ENCODE measurements around the gene SH3GL1. TPM values are rescaled to one million over a fixed set of nuclear protein-coding genes. Genes with fewer than 3 reads are reported as not detected.

The SH3GL1 gene
- total and polyA plus RNA-seq, 9 of the 15 experiments (the other 6 are each of a cell fraction or from before 2014, with no cell fraction given), result 1.7 to 75.3 (median 25.7) TPM

- TF ChIP-seq NR3C1 (CRISPR knock-in tag; IDR thresholded peaks at IDR 0.05) (peak; percentile 38; the same call in 1 of the 2 replicates), ZNF584 (CRISPR knock-in tag; IDR thresholded peaks at IDR 0.05; ENCODE audit: low read depth) (peak; percentile 66; the same call in 1 of the 2 replicates), ZBTB26 (CRISPR knock-in tag; IDR thresholded peaks at IDR 0.05) (0 out of 2 replicates have a peak, but pooled peaks have one; percentile 68), SAFB2 (IDR thresholded peaks at IDR 0.05; ENCODE audit: borderline replicate concordance, low read depth, low read length, severe bottlenecking) (no peak), CBFB (CRISPR knock-in tag; IDR thresholded peaks at IDR 0.05) (peak; percentile 78; the same call in 1 of the 2 replicates), TAF1 (IDR thresholded peaks at IDR 0.05; ENCODE audit: control insufficient read depth, extremely low read depth, insufficient read depth, low read length, severe bottlenecking) (peak; percentile 54), POLR2G (IDR thresholded peaks at IDR 0.05; ENCODE audit: low read depth, low read length) (peak; percentile 90), ZNF586 (CRISPR knock-in tag; conservative IDR thresholded peaks at IDR 0.05) (peak; percentile 18; the same call in 1 of the 2 replicates)
- TF ChIP-seq, protein P1, sequence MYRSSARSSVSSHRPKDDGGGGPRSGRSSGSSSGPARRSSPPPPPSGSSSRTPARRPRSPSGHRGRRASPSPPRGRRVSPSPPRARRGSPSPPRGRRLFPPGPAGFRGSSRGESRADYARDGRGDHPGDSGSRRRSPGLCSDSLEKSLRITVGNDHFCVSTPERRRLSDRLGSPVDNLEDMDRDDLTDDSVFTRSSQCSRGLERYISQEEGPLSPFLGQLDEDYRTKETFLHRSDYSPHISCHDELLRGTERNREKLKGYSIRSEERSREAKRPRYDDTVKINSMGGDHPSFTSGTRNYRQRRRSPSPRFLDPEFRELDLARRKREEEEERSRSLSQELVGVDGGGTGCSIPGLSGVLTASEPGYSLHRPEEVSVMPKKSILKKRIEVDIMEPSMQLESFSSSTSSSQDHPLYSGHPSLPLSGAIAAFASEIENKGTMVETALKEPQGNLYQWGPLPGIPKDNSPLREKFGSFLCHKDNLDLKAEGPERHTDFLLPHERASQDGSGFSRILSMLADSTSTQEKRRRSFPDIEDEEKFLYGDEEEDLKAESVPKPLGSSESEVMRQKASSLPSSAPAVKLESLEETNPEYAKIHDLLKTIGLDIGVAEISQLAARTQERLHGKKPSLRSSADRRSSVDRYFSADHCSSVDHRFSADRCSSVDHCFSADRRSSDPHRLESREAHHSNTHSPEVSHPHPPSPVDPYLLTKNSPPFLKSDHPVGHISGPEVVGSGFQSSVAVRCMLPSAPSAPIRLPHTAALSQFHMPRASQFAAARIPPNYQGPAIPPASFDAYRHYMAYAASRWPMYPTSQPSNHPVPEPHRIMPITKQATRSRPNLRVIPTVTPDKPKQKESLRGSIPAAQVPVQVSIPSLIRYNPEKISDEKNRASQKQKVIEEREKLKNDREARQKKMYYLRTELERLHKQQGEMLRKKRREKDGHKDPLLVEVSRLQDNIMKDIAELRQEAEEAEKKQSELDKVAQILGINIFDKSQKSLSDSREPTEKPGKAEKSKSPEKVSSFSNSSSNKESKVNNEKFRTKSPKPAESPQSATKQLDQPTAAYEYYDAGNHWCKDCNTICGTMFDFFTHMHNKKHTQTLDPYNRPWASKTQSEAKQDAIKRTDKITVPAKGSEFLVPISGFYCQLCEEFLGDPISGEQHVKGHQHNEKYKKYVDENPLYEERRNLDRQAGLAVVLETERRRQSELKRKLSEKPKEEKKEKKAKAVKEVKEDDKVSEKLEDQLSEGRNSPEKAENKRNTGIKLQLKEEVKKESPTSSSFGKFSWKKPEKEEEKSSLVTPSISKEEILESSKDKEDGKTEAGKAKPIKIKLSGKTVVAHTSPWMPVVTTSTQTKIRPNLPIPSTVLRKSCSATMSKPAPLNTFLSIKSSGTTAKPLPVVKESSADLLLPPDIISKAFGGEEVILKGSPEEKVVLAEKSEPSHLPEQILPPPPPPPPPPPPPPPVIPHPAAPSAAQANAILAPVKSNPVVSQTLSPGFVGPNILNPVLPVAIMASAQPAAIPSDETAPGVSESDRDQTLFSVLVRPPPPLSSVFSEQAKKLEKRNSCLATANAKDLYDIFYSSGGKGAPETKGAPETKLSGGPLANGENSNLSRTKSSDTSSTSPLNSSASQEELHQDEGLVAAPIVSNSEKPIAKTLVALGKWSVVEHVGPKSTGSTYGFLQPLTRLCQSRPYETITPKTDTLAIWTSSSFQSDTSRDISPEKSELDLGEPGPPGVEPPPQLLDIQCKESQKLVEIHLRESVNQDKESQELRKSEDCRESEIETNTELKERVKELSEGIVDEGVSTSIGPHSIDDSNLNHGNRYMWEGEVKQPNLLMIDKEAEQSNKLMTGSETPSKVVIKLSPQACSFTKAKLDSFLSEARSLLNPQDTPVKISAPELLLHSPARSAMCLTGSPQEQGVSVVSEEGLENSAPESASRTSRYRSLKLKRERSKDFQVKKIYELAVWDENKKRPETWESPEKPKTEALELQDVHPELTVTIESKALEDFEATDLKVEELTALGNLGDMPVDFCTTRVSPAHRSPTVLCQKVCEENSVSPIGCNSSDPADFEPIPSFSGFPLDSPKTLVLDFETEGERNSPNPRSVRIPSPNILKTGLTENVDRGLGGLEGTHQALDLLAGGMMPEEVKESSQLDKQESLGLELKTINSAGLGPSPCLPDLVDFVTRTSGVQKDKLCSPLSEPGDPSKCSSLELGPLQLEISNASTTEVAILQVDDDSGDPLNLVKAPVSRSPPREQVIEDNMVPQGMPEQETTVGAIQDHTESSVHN (IDR thresholded peaks at IDR 0.05; ENCODE audit: borderline replicate concordance in 1 of 2, low read depth in 1 of 2), result peak in 1 of 2 experiments; percentile 92; a peak in 2 of 4 replicates
- TF ChIP-seq, protein P2, sequence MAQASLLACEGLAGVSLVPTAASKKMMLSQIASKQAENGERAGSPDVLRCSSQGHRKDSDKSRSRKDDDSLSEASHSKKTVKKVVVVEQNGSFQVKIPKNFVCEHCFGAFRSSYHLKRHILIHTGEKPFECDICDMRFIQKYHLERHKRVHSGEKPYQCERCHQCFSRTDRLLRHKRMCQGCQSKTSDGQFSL (CRISPR knock-in tag; IDR thresholded peaks at IDR 0.05), result peak; percentile 97
- TF ChIP-seq, protein P2 (tag; IDR thresholded peaks at IDR 0.05), result peak; percentile 78 to 90
- TF ChIP-seq, protein P3, sequence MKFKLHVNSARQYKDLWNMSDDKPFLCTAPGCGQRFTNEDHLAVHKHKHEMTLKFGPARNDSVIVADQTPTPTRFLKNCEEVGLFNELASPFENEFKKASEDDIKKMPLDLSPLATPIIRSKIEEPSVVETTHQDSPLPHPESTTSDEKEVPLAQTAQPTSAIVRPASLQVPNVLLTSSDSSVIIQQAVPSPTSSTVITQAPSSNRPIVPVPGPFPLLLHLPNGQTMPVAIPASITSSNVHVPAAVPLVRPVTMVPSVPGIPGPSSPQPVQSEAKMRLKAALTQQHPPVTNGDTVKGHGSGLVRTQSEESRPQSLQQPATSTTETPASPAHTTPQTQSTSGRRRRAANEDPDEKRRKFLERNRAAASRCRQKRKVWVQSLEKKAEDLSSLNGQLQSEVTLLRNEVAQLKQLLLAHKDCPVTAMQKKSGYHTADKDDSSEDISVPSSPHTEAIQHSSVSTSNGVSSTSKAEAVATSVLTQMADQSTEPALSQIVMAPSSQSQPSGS (CRISPR knock-in tag; IDR thresholded peaks at IDR 0.05), result peak; percentile 57; the same call in 1 of the 2 replicates
Observed at GRCh38 chr19:4374498-4375163, 25.7 kb downstream of the SH3GL1 start (continued).

All from K562 (cell line).